ENCODE measurements around the gene HID1. TPM values are rescaled to one million over a fixed set of nuclear protein-coding genes. Genes with fewer than 3 reads are reported as not detected.

The HID1 gene
- polyA plus RNA-seq, 2 of the 4 experiments (the other 2 are of a cell fraction): 5.2 to 11.7 TPM

DNA sequence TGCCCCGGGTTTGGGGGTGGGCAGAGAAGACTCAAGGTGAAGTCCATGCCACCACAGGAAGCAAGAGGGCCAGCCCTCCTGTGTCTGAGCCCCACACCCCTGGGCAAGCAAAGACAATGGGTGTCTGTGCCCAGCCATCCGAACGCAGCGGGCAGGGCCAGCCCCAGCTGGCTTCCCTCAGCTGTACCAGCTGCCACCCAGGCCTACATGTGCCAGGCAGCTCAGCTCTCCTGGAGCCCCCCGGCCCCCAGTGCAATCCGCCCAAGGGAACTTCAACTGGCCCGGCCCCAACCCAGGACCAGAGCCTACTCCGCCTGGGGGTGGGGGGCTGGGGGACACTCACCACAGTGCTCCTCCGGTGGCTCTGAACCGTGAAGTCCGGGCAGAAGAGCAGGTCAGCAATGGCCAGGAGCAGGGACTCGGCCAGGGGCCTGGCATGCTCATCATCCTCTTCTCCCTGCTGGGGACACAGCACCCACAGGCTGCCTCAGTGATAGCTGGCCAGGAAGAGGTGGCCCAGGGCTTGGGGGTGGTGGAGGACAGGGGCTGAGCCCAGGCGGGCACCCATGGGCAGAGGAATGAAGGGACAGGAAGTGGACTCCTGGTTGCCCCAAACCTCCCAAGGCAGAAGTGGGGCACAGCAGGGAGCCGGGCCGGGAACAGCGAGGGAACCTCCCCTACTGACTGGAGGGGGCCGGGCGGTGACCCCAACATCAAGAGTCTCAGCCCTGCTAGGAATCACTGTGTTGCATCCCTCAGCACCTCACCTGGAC lies 9.8 kb downstream of the HID1 start:
- TF ChIP-seq EP300 (IDR thresholded peaks at IDR 0.05): no peak
- TF ChIP-seq ZFP36 (IDR thresholded peaks at IDR 0.05; ENCODE audit: borderline replicate concordance, partially characterized antibody): no peak
- TF ChIP-seq GATA3 (IDR thresholded peaks at IDR 0.05; ENCODE audit: borderline replicate concordance): no peak
- no peak for TF ChIP-seq KDM5A (IDR thresholded peaks at IDR 0.05)
- no peak for TF ChIP-seq CHD2 (IDR thresholded peaks at IDR 0.05; ENCODE audit: low read length, partially characterized antibody)
- TF ChIP-seq, protein P1, sequence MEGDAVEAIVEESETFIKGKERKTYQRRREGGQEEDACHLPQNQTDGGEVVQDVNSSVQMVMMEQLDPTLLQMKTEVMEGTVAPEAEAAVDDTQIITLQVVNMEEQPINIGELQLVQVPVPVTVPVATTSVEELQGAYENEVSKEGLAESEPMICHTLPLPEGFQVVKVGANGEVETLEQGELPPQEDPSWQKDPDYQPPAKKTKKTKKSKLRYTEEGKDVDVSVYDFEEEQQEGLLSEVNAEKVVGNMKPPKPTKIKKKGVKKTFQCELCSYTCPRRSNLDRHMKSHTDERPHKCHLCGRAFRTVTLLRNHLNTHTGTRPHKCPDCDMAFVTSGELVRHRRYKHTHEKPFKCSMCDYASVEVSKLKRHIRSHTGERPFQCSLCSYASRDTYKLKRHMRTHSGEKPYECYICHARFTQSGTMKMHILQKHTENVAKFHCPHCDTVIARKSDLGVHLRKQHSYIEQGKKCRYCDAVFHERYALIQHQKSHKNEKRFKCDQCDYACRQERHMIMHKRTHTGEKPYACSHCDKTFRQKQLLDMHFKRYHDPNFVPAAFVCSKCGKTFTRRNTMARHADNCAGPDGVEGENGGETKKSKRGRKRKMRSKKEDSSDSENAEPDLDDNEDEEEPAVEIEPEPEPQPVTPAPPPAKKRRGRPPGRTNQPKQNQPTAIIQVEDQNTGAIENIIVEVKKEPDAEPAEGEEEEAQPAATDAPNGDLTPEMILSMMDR (IDR thresholded peaks at IDR 0.05): no peak
- TF ChIP-seq RARB (CRISPR knock-in tag; IDR thresholded peaks at IDR 0.05): no peak
- no peak for TF ChIP-seq POLR2AphosphoS2 (conservative IDR thresholded peaks at IDR 0.05; ENCODE audit: low read length)
- TF ChIP-seq, protein P2, sequence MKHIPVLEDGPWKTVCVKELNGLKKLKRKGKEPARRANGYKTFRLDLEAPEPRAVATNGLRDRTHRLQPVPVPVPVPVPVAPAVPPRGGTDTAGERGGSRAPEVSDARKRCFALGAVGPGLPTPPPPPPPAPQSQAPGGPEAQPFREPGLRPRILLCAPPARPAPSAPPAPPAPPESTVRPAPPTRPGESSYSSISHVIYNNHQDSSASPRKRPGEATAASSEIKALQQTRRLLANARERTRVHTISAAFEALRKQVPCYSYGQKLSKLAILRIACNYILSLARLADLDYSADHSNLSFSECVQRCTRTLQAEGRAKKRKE (CRISPR knock-in tag; IDR thresholded peaks at IDR 0.05; ENCODE audit: low read depth): no peak
- TF ChIP-seq, protein P3, sequence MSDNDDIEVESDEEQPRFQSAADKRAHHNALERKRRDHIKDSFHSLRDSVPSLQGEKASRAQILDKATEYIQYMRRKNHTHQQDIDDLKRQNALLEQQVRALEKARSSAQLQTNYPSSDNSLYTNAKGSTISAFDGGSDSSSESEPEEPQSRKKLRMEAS (IDR thresholded peaks at IDR 0.05): no peak
- TF ChIP-seq, protein P4, sequence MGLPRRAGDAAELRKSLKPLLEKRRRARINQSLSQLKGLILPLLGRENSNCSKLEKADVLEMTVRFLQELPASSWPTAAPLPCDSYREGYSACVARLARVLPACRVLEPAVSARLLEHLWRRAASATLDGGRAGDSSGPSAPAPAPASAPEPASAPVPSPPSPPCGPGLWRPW (IDR thresholded peaks at IDR 0.05): no peak
- no peak for TF ChIP-seq ZNF302 (CRISPR knock-in tag; IDR thresholded peaks at IDR 0.05)
- no peak for TF ChIP-seq FOSB (CRISPR knock-in tag; IDR thresholded peaks at IDR 0.05)
- TF ChIP-seq HOXA7 (CRISPR knock-in tag; IDR thresholded peaks at IDR 0.05): no peak
- no peak for TF ChIP-seq MAZ (IDR thresholded peaks at IDR 0.05; ENCODE audit: borderline replicate concordance, low read depth, low read length)
- TF ChIP-seq FOXS1 (CRISPR knock-in tag; IDR thresholded peaks at IDR 0.05): no peak
- ATAC-seq (no peak), DNase-seq (ENCODE audit: low read depth in 1 of 2, low spot score in 1 of 2) (no peak), FAIRE-seq (no peak)
- 78% methylated on average over 10 of the region's 18 CpGs for WGBS (ENCODE audit: missing lambda C conversion rate)
- no peak overlapping the region for H3K4me3 ChIP-seq
- CTCF ChIA-PET: interaction anchor here (0.5 to 42.3 kb wide), 36 partner anchors 12 to 446 kb away, joined by 3 to 1448 read pairs (median 8); partner anchors contain the start of genes CDR2L, FDXR, GGA3 and HID1
- H3K4me2 ChIP-seq: no peak overlapping the region
- H3K9me3 ChIP-seq: no peaks in the 10 kb centered on the region
- H3K4me1 ChIP-seq: peaks cover 12% of the 10 kb centered on the region
- POLR2A ChIA-PET: interaction anchor here (0.6 to 1.9 kb wide), 3 partner anchors 49 to 151 kb away, joined by 7 to 30 read pairs (median 12); partner anchors contain the start of genes FDXR and MRPL58
- H3K27ac ChIP-seq: no peak overlapping the region; a peak in 1 of 6 replicates

DNA sequence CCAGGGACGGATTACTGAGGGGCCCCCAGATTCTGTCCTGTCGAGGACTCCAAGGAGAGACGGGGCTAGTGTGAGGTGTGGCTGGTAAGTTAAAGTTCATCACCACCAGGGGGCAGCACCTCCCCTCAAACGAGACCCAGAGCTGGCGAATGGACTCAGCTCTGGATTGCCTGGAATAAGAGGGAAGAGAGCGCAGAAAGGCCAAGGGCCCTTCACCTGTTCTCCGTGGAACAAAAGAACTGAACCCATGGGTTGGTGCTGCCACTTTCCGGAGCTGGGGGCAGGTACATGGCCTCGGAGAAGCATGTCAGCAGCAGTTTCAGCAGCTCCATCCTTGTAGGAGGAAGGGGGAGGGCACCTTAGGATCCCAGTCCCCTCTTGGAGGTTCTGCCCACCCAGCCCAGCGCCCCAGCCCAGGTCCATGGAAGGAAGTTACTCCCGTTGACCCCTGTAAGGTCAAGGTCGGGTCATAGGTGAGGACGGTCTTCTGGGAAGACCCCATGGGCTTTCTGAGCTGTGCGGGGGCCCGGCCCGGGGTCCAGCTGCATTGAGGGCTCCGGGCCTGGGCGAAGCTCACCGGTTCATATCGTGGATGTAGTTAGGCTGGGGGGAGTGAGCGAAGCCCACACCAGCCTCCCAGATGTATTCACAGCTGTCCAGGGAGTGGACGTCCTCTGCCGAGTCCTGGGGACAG lies 10.8 kb downstream of the HID1 start:
- FAIRE-seq: no peak
- H3K4me2 ChIP-seq: no peak overlapping the region
- TF ChIP-seq CBX2 (IDR thresholded peaks at IDR 0.05; ENCODE audit: borderline replicate concordance, low read depth) (no peak), ZC3H11A (IDR thresholded peaks at IDR 0.05) (no peak), EP300 (IDR thresholded peaks at IDR 0.05) (no peak), FOSB (CRISPR knock-in tag; IDR thresholded peaks at IDR 0.05) (no peak), HOXA7 (CRISPR knock-in tag; IDR thresholded peaks at IDR 0.05) (no peak), RAD21 (conservative IDR thresholded peaks at IDR 0.05 in 1 of 2, IDR thresholded peaks at IDR 0.05 in 1 of 2) (peak; percentile 97 to 98), TP53 (CRISPR knock-in tag; IDR thresholded peaks at IDR 0.05) (no peak), PHF8 (IDR thresholded peaks at IDR 0.05; ENCODE audit: borderline replicate concordance, low read depth) (no peak), FOSL2 (IDR thresholded peaks at IDR 0.05) (no peak), FOSL2 (CRISPR knock-in tag; IDR thresholded peaks at IDR 0.05) (no peak), ESRRA (IDR thresholded peaks at IDR 0.05; ENCODE audit: borderline replicate concordance, low read length) (no peak), MAFK (IDR thresholded peaks at IDR 0.05; ENCODE audit: partially characterized antibody) (no peak), TFCP2L1 (CRISPR knock-in tag; IDR thresholded peaks at IDR 0.05) (no peak)
- TF ChIP-seq, protein P3 (IDR thresholded peaks at IDR 0.05): peak; percentile 31; the same call in 1 of the 2 replicates
- TF ChIP-seq, protein P5, sequence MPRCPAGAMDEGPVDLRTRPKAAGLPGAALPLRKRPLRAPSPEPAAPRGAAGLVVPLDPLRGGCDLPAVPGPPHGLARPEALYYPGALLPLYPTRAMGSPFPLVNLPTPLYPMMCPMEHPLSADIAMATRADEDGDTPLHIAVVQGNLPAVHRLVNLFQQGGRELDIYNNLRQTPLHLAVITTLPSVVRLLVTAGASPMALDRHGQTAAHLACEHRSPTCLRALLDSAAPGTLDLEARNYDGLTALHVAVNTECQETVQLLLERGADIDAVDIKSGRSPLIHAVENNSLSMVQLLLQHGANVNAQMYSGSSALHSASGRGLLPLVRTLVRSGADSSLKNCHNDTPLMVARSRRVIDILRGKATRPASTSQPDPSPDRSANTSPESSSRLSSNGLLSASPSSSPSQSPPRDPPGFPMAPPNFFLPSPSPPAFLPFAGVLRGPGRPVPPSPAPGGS (IDR thresholded peaks at IDR 0.05): no peak
- TF ChIP-seq, protein P1 (IDR thresholded peaks at IDR 0.05): peak; percentile 95

More for the DNA sequence above, 10.8 kb downstream of the HID1 start:
- H3K4me3 ChIP-seq: no peak overlapping the region
- no peaks in the 10 kb centered on the region for H3K9me3 ChIP-seq
- ATAC-seq: peak; percentile 58 to 80
- 0 out of 6 replicates have a peak overlapping the region, but pooled peaks of 1 of the 2 experiments have one; percentile 9 for H3K27ac ChIP-seq
- 45% methylated on average over 22 of the region's 23 CpGs for WGBS (ENCODE audit: missing lambda C conversion rate)
- H3K4me1 ChIP-seq: peaks cover 12% of the 10 kb centered on the region
- ChIA-PET CTCF (interaction anchor here (0.5 to 42.3 kb wide), 59 partner anchors 13 to 310 kb away, joined by 3 to 1448 read pairs (median 5); partner anchors contain the start of genes ATP5PD, CDR2L, FDXR and GGA3), POLR2A (interaction anchor here (0.5 to 2.2 kb wide), 12 partner anchors 11 to 240 kb away, joined by 3 to 30 read pairs (median 4); partner anchors contain the start of genes CDR2L, FDXR, HID1 and MRPL58)
- peak; percentile 91 to 96 for DNase-seq (ENCODE audit: low read depth in 1 of 2, low spot score in 1 of 2)

Measured in A549 (cell line).